Activated B cell treated with CpG ODN at 0.5 μM for 24 hours (primary cell): Measurements from ENCODE around the gene GALNTL6. TPM values are rescaled to one million over a fixed set of nuclear protein-coding genes. Genes with fewer than 3 reads are reported as not detected.

Experiments used
- ATAC-seq: fragments of 200-7000 bp; cut with Tn5 transposase; one replicate; pipeline ENCODE4 v1.10.0; 2021; ENCODE audit warnings: low read depth, mild to moderate bottlenecking, moderate library complexity
- CTCF ChIA-PET: fragments of 350-600 bp; sonication (Branson Sonifier 250); formaldehyde crosslinking; loops from one replicate; lab custom pipeline; 2021; ENCODE audit warnings: antibody characterized with exemption; lab: Charles Lee
- POLR2A ChIA-PET: fragments of 350-600 bp; sonication (Branson Sonifier 250); formaldehyde crosslinking; loops from one replicate; lab custom pipeline; 2021; ENCODE audit warnings: antibody characterized with exemption; lab: Charles Lee
- DNase-seq: peaks from one replicate; pipeline ENCODE4 v3.0.0; 2022
- H3K27ac Mint-ChIP-seq: one replicate; pipeline ENCODE4 v1.8.0; 2020; ENCODE audit warnings: mixed read lengths
- H3K27me3 Mint-ChIP-seq: one replicate; pipeline ENCODE4 v1.8.0; 2021; ENCODE audit warnings: mixed read lengths
- H3K36me3 Mint-ChIP-seq: one replicate; pipeline ENCODE4 v1.8.0; 2021; ENCODE audit warnings: low read depth, mixed read lengths
- H3K4me1 Mint-ChIP-seq: one replicate; pipeline ENCODE4 v1.8.0; 2021; ENCODE audit warnings: mixed read lengths
- H3K4me3 Mint-ChIP-seq: one replicate; pipeline ENCODE4 v1.8.0; 2020; ENCODE audit warnings: mild to moderate bottlenecking, mixed read lengths
- H3K9me3 Mint-ChIP-seq: one replicate; pipeline ENCODE4 v1.8.0; 2020; ENCODE audit warnings: mixed read lengths
- CTCF ChIP-seq: fragments of 200-600 bp; IDR thresholded peaks from one replicate; pipeline ENCODE4 v1.8.0; 2022; ENCODE audit warnings: antibody characterized with exemption, mild to moderate bottlenecking
- intact Hi-C: fragments of 100-400 bp; cut with micrococcal nuclease; formaldehyde crosslinking; loops from one replicate; pipeline ENCODE4 v1.15.1; 2024
- total RNA-seq: library from RNA; stranded (reverse); gene quantifications from 2 replicates; pipeline ENCODE4 v1.2.3, GENCODE V29; 2022

Gene GALNTL6
- total RNA-seq, 1 donor from 2014 or later, result 0.20 TPM

GRCh38 chr4:173001571-173001970, 1188.4 kb downstream of the GALNTL6 start:
- Mint-ChIP-seq H3K9me3 (no peaks in the 10 kb centered on the region), H3K27ac (no peak overlapping the region), H3K27me3 (no peaks in the 10 kb centered on the region), H3K4me3 (no peak overlapping the region), H3K4me1 (no peaks in the 10 kb centered on the region), H3K36me3 (no peaks in the 10 kb centered on the region)
- DNase-seq (no peak), ATAC-seq (no peak)
- intact Hi-C loops, result no loop called here
- TF ChIP-seq CTCF, result no peak
- ChIA-PET POLR2A (no interaction called here), CTCF (no interaction called here)

- H3K27ac Mint-ChIP-seq, result no peak overlapping the region
- H3K36me3 Mint-ChIP-seq, result no peaks in the 10 kb centered on the region
- intact Hi-C loops, result no loop called here
- no peak for DNase-seq
- POLR2A ChIA-PET, result no interaction called here
- CTCF ChIA-PET, result interaction anchor here (1.9 kb wide), 1 partner anchor 10 kb away, joined by 10 read pairs; no protein-coding TSS in a partner anchor
- ATAC-seq, result no peak
- H3K27me3 Mint-ChIP-seq, result no peaks in the 10 kb centered on the region
- no peaks in the 10 kb centered on the region for H3K9me3 Mint-ChIP-seq
- H3K4me3 Mint-ChIP-seq, result no peak overlapping the region
- TF ChIP-seq CTCF, result no peak
- no peaks in the 10 kb centered on the region for H3K4me1 Mint-ChIP-seq
These were observed 1189.8 kb downstream of the GALNTL6 start for GRCh38 chr4:173002830-173003561.

GRCh38 chr4:173005912-173006633, 1192.9 kb downstream of the GALNTL6 start:
- Mint-ChIP-seq H3K4me1 (no peaks in the 10 kb centered on the region), H3K27ac (no peak overlapping the region), H3K27me3 (peaks cover 2% of the 10 kb centered on the region), H3K4me3 (no peak overlapping the region), H3K36me3 (no peaks in the 10 kb centered on the region), H3K9me3 (no peaks in the 10 kb centered on the region)
- intact Hi-C loops, result no loop called here
- no peak for TF ChIP-seq CTCF
- ATAC-seq, result no peak
- DNase-seq, result no peak
- CTCF ChIA-PET, result interaction anchor here (0.5 to 1.0 kb wide), 3 partner anchors 285 to 413 kb away, joined by 3 to 4 read pairs (median 3); no protein-coding TSS in a partner anchor
- POLR2A ChIA-PET, result no interaction called here

- no peak overlapping the region for H3K27ac Mint-ChIP-seq
- no peaks in the 10 kb centered on the region for H3K36me3 Mint-ChIP-seq
- ChIA-PET CTCF (no interaction called here), POLR2A (no interaction called here)
- DNase-seq (no peak), ATAC-seq (no peak)
- H3K4me3 Mint-ChIP-seq, result no peak overlapping the region
- no peaks in the 10 kb centered on the region for H3K4me1 Mint-ChIP-seq
- no peak for TF ChIP-seq CTCF
- peaks cover 2% of the 10 kb centered on the region for H3K27me3 Mint-ChIP-seq
- intact Hi-C loops, result no loop called here
- no peaks in the 10 kb centered on the region for H3K9me3 Mint-ChIP-seq
These were observed 1195.2 kb downstream of the GALNTL6 start for GRCh38 chr4:173008436-173008835.

GRCh38 chr4:173009129-173009823, 1196.1 kb downstream of the GALNTL6 start:
- CTCF ChIA-PET, result no interaction called here
- POLR2A ChIA-PET, result no interaction called here

More at GRCh38 chr4:173009129-173009823, 1196.1 kb downstream of the GALNTL6 start:
- no peak overlapping the region for H3K27ac Mint-ChIP-seq
- H3K4me1 Mint-ChIP-seq, result no peaks in the 10 kb centered on the region
- H3K27me3 Mint-ChIP-seq, result peaks cover 2% of the 10 kb centered on the region
- no peaks in the 10 kb centered on the region for H3K9me3 Mint-ChIP-seq
- ATAC-seq (no peak), DNase-seq (no peak)
- H3K36me3 Mint-ChIP-seq, result no peaks in the 10 kb centered on the region
- no peak overlapping the region for H3K4me3 Mint-ChIP-seq
- intact Hi-C loops, result no loop called here
- no peak for TF ChIP-seq CTCF
